Measurements from ENCODE around the gene XPNPEP3.

GRCh38 chr22:40855979-40856512 is 902 bp upstream of the XPNPEP3 start:
- TF ChIP-seq CTCF (tag by site-specific recombination; IDR thresholded peaks at IDR 0.05) (no peak), ZNF223 (tag by site-specific recombination; IDR thresholded peaks at IDR 0.05) (no peak), ZNF114 (tag by site-specific recombination; IDR thresholded peaks at IDR 0.05) (no peak), ZSCAN4 (tag by site-specific recombination; IDR thresholded peaks at IDR 0.05) (no peak), ZBTB21 (tag by site-specific recombination; IDR thresholded peaks at IDR 0.05) (no peak), SP2 (tag by site-specific recombination; IDR thresholded peaks at IDR 0.05) (peak; percentile 24), SALL2 (tag by site-specific recombination; IDR thresholded peaks at IDR 0.05; ENCODE audit: borderline replicate concordance) (no peak)
